Astrocyte (in vitro differentiated cells and primary cell): Measurements from ENCODE around the gene POU6F2. TPM values are rescaled to one million over a fixed set of nuclear protein-coding genes. Genes with fewer than 3 reads are reported as not detected.

Experiments
- DNase-seq: peaks from one replicate; pipeline ENCODE4 v3.0.0-alpha.2; 2010; ENCODE audit warnings: low read depth
- FAIRE-seq: peaks from 2 replicates; lab custom pipeline; 2011; peaks lifted over from hg19 to GRCh38; lab: Jason Lieb, UNC
- H2AFZ ChIP-seq: 2 replicates; pipeline ENCODE4 v1.6.0; 2012; ENCODE audit warnings: low read depth, low read length, inconsistent platforms
- H3K27ac ChIP-seq: 2 replicates; pipeline ENCODE4 v1.5.1; 2011; ENCODE audit warnings: low read depth, low read length, inconsistent platforms
- H3K27me3 ChIP-seq: 2 replicates; pipeline ENCODE4 v1.6.0; 2011; ENCODE audit warnings: low read length, inconsistent platforms; ENCODE audit not compliant: insufficient read depth
- H3K36me3 ChIP-seq: 2 replicates; pipeline ENCODE4 v1.5.1; 2011; ENCODE audit warnings: low read length, inconsistent platforms; ENCODE audit not compliant: insufficient read depth
- H3K4me1 ChIP-seq: 2 replicates; pipeline ENCODE4 v1.5.1; 2011; ENCODE audit warnings: low read length, inconsistent platforms; ENCODE audit not compliant: insufficient read depth
- H3K4me2 ChIP-seq: 2 replicates; pipeline ENCODE4 v1.6.0; 2012; ENCODE audit warnings: low read length, inconsistent platforms
- H3K4me3 ChIP-seq: 2 replicates; pipeline ENCODE4 v1.5.1; 2011; ENCODE audit warnings: low read depth, mild to moderate bottlenecking, low read length, inconsistent platforms; ENCODE audit not compliant: insufficient read depth
- H3K79me2 ChIP-seq: 2 replicates; pipeline ENCODE4 v1.6.0; 2012; ENCODE audit warnings: mild to moderate bottlenecking, low read length, inconsistent platforms; ENCODE audit not compliant: insufficient read depth
- H3K9ac ChIP-seq: 2 replicates; pipeline ENCODE4 v1.6.0; 2012; ENCODE audit warnings: mild to moderate bottlenecking, low read length, inconsistent platforms
- H3K9me3 ChIP-seq: 2 replicates; pipeline ENCODE4 v1.5.1; 2012; ENCODE audit warnings: low read depth, mild to moderate bottlenecking, low read length, inconsistent platforms; ENCODE audit not compliant: insufficient read depth
- H4K20me1 ChIP-seq: 2 replicates; pipeline ENCODE4 v1.6.0; 2012; ENCODE audit warnings: low read length, inconsistent platforms; ENCODE audit not compliant: insufficient read depth
- H3K27ac Mint-ChIP-seq: one replicate; pipeline ENCODE4 v1.8.0; 2021; ENCODE audit warnings: mild to moderate bottlenecking, mixed read lengths; ENCODE audit not compliant: unreplicated experiment
- H3K27me3 Mint-ChIP-seq: one replicate; pipeline ENCODE4 v1.8.0; 2021; ENCODE audit warnings: low read depth, mixed read lengths; ENCODE audit not compliant: unreplicated experiment
- H3K36me3 Mint-ChIP-seq: one replicate; pipeline ENCODE4 v1.8.0; 2021; ENCODE audit warnings: low read depth, mixed read lengths; ENCODE audit not compliant: unreplicated experiment
- H3K4me1 Mint-ChIP-seq: one replicate; pipeline ENCODE4 v1.8.0; 2021; ENCODE audit warnings: low read depth, mixed read lengths; ENCODE audit not compliant: unreplicated experiment
- H3K4me3 Mint-ChIP-seq: one replicate; pipeline ENCODE4 v1.8.0; 2021; ENCODE audit warnings: mild to moderate bottlenecking, moderate library complexity, mixed read lengths; ENCODE audit not compliant: unreplicated experiment
- H3K9me3 Mint-ChIP-seq: one replicate; pipeline ENCODE4 v1.8.0; 2021; ENCODE audit warnings: mild to moderate bottlenecking, mixed read lengths; ENCODE audit not compliant: unreplicated experiment
- EZH2 ChIP-seq: IDR thresholded peaks from 2 replicates; pipeline ENCODE4 v1.6.1; 2012; ENCODE audit warnings: mild to moderate bottlenecking, low read length, inconsistent platforms; ENCODE audit not compliant: insufficient read depth
- total RNA-seq: library from RNA; stranded (reverse); gene quantifications from 2 replicates; pipeline ENCODE4 v1.2.1, GENCODE V29; 2021
- TF ChIP-seq, protein P1 (sequence below): IDR thresholded peaks from 2 replicates; pipeline ENCODE4 v1.5.1; 2011; ENCODE audit warnings: low read depth, mild to moderate bottlenecking, inconsistent platforms, low read length, moderate library complexity; ENCODE audit not compliant: insufficient read depth

POU6F2 gene
- total RNA-seq, 1 donor from 2014 or later: 0.45 TPM

DNA sequence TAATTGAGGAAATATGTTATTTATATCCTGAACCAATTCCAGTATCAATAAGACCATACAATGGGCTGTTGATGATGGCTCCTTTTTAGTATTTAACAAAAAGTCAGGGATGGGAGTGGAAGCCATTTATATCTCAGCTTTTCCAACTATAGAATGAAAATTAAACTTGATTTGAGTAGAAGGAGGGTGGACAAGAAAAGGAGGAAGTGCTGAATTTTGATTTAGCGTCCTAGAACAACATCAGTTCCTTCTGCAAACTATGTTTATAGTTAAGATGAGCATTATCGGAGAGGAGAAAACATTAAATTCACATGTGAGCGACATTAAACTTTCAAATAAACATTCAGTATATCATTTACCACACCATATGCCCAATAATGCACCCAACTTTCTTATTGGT lies 439.2 kb downstream of the POU6F2 start:
- no peaks in the 10 kb centered on the region for H3K9me3 Mint-ChIP-seq
- H3K27ac Mint-ChIP-seq: no peak overlapping the region
- TF ChIP-seq, protein P1, sequence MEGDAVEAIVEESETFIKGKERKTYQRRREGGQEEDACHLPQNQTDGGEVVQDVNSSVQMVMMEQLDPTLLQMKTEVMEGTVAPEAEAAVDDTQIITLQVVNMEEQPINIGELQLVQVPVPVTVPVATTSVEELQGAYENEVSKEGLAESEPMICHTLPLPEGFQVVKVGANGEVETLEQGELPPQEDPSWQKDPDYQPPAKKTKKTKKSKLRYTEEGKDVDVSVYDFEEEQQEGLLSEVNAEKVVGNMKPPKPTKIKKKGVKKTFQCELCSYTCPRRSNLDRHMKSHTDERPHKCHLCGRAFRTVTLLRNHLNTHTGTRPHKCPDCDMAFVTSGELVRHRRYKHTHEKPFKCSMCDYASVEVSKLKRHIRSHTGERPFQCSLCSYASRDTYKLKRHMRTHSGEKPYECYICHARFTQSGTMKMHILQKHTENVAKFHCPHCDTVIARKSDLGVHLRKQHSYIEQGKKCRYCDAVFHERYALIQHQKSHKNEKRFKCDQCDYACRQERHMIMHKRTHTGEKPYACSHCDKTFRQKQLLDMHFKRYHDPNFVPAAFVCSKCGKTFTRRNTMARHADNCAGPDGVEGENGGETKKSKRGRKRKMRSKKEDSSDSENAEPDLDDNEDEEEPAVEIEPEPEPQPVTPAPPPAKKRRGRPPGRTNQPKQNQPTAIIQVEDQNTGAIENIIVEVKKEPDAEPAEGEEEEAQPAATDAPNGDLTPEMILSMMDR: no peak
- no peak for TF ChIP-seq EZH2

DNA sequence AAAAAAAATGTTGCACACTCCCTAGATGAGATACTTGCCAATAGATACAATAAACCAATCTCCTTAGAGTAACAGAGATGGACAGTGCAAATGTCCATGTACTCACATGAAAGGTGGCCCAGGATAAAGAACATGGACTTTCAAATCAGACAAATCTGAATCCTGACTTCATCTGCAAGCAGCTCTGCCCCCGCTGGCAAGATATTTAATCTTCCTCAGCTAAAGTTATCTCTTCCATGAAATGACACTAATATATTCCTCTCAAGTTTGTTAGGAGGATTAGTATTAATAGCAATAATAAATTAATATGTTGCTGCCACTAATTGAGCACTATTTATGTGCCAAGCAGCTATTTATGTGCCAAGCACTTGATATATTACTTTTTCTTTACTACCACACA lies 439.9 kb downstream of the POU6F2 start:
- H3K4me2 ChIP-seq: no peak overlapping the region
- H3K36me3 ChIP-seq: no peaks in the 10 kb centered on the region
- H3K9me3 Mint-ChIP-seq: no peaks in the 10 kb centered on the region
- H3K79me2 ChIP-seq: no peaks in the 10 kb centered on the region
- no peak overlapping the region for H3K4me3 ChIP-seq
- no peaks in the 10 kb centered on the region for H3K9me3 ChIP-seq
- H3K27ac ChIP-seq: no peak overlapping the region
- H3K36me3 Mint-ChIP-seq: peaks cover 2% of the 10 kb centered on the region
- DNase-seq (no peak), FAIRE-seq (no peak)
- no peaks in the 10 kb centered on the region for H3K27me3 Mint-ChIP-seq
- H3K27me3 ChIP-seq: no peaks in the 10 kb centered on the region
- H4K20me1 ChIP-seq: no peaks in the 10 kb centered on the region
- no peak overlapping the region for H2AFZ ChIP-seq
- no peak overlapping the region for H3K27ac Mint-ChIP-seq
- no peak overlapping the region for H3K4me3 Mint-ChIP-seq
- TF ChIP-seq EZH2: no peak
- TF ChIP-seq, protein P1: no peak
- no peak overlapping the region for H3K9ac ChIP-seq
- no peaks in the 10 kb centered on the region for H3K4me1 ChIP-seq
- no peaks in the 10 kb centered on the region for H3K4me1 Mint-ChIP-seq

More for the DNA sequence above, 439.2 kb downstream of the POU6F2 start:
- Histone ChIP-seq H3K36me3 (no peaks in the 10 kb centered on the region), H3K27ac (no peak overlapping the region), H3K9ac (no peak overlapping the region), H2AFZ (no peak overlapping the region), H3K79me2 (no peaks in the 10 kb centered on the region), H3K27me3 (no peaks in the 10 kb centered on the region), H3K9me3 (no peaks in the 10 kb centered on the region), H3K4me3 (no peak overlapping the region), H4K20me1 (no peaks in the 10 kb centered on the region), H3K4me2 (no peak overlapping the region), H3K4me1 (no peaks in the 10 kb centered on the region)
- Mint-ChIP-seq H3K4me3 (no peak overlapping the region), H3K4me1 (no peaks in the 10 kb centered on the region), H3K36me3 (peaks cover 2% of the 10 kb centered on the region), H3K27me3 (no peaks in the 10 kb centered on the region)
- DNase-seq: no peak
- FAIRE-seq: no peak

DNA sequence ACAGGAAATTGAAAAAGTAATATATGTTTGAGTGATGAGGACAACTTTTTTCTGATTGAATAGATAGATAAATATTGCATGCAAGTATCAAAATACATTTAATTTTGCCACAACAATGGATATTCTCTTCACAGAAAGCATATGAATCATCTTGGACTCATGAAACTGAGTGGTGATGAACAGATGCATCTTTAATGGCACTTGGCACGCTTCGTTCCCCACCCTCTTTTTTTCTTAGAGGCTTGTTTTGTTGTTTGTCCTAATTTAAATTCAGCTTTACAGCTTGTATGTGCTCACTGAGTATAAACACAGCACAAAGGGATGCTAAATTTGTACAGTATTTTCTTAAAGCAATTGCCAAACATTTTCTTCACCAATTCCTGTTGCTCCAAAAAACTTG lies 443.5 kb downstream of the POU6F2 start:
- H3K27me3 Mint-ChIP-seq: no peaks in the 10 kb centered on the region
- Histone ChIP-seq H4K20me1 (no peaks in the 10 kb centered on the region), H3K36me3 (no peaks in the 10 kb centered on the region), H3K9me3 (no peaks in the 10 kb centered on the region), H3K79me2 (no peaks in the 10 kb centered on the region), H3K4me3 (no peak overlapping the region), H3K9ac (no peak overlapping the region), H2AFZ (no peak overlapping the region), H3K4me2 (no peak overlapping the region), H3K27me3 (no peaks in the 10 kb centered on the region), H3K4me1 (no peaks in the 10 kb centered on the region), H3K27ac (no peak overlapping the region)
- H3K4me1 Mint-ChIP-seq: peaks cover 3% of the 10 kb centered on the region
- H3K4me3 Mint-ChIP-seq: no peak overlapping the region
- H3K9me3 Mint-ChIP-seq: no peaks in the 10 kb centered on the region
- DNase-seq: no peak
- no peak overlapping the region for H3K27ac Mint-ChIP-seq
- TF ChIP-seq, protein P1: no peak
- no peak for TF ChIP-seq EZH2
- peaks cover 2% of the 10 kb centered on the region for H3K36me3 Mint-ChIP-seq
- FAIRE-seq: no peak
